ENCODE measurements around the gene TMEM52B.

DNA sequence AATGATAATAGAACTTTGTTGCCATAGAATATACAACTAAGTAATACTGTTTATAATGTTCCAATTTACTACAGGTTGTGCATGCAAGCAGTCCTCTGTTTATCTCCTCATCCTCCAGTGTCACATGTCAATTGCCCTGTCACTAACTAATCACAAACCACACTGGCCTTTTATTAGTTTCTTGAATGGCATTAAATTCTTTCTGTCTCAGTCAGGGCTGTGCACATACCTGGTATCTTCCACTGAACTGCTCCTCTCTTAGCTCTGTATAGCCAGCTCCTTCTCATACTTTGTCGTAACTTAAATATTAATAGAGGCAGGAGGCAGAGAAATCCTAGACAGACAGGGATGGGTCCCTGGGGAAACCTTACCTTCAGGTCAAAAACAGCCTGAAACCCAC, 57.9 kb downstream of the TMEM52B start:
- TF ChIP-seq, protein P1, sequence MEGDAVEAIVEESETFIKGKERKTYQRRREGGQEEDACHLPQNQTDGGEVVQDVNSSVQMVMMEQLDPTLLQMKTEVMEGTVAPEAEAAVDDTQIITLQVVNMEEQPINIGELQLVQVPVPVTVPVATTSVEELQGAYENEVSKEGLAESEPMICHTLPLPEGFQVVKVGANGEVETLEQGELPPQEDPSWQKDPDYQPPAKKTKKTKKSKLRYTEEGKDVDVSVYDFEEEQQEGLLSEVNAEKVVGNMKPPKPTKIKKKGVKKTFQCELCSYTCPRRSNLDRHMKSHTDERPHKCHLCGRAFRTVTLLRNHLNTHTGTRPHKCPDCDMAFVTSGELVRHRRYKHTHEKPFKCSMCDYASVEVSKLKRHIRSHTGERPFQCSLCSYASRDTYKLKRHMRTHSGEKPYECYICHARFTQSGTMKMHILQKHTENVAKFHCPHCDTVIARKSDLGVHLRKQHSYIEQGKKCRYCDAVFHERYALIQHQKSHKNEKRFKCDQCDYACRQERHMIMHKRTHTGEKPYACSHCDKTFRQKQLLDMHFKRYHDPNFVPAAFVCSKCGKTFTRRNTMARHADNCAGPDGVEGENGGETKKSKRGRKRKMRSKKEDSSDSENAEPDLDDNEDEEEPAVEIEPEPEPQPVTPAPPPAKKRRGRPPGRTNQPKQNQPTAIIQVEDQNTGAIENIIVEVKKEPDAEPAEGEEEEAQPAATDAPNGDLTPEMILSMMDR (IDR thresholded peaks at IDR 0.05; ENCODE audit: low read depth, low read length, missing input control), result no peak
- TF ChIP-seq, protein P2, sequence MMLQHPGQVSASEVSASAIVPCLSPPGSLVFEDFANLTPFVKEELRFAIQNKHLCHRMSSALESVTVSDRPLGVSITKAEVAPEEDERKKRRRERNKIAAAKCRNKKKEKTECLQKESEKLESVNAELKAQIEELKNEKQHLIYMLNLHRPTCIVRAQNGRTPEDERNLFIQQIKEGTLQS (IDR thresholded peaks at IDR 0.05), result no peak
- TF ChIP-seq GABPA (IDR thresholded peaks at IDR 0.05 in 1 of 2, conservative IDR thresholded peaks at IDR 0.05 in 1 of 2) (no peak), SP1 (IDR thresholded peaks at IDR 0.05) (no peak)
- TF ChIP-seq, protein P3, sequence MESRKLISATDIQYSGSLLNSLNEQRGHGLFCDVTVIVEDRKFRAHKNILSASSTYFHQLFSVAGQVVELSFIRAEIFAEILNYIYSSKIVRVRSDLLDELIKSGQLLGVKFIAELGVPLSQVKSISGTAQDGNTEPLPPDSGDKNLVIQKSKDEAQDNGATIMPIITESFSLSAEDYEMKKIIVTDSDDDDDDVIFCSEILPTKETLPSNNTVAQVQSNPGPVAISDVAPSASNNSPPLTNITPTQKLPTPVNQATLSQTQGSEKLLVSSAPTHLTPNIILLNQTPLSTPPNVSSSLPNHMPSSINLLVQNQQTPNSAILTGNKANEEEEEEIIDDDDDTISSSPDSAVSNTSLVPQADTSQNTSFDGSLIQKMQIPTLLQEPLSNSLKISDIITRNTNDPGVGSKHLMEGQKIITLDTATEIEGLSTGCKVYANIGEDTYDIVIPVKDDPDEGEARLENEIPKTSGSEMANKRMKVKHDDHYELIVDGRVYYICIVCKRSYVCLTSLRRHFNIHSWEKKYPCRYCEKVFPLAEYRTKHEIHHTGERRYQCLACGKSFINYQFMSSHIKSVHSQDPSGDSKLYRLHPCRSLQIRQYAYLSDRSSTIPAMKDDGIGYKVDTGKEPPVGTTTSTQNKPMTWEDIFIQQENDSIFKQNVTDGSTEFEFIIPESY (IDR thresholded peaks at IDR 0.05), result no peak
